GM10248 (cell line): Measurements from ENCODE around the gene IGLL5.

Experiments
- CTCF ChIA-PET: fragments of 300-600 bp; sonication (Branson Sonifier 250); formaldehyde crosslinking; extraction: SDS; loops from one replicate; lab custom pipeline; 2021; ENCODE audit warnings: antibody characterized with exemption; lab: Yijun Ruan, JAX
- POLR2A ChIA-PET: fragments of 350-650 bp; sonication (Branson Sonifier 250); formaldehyde crosslinking; extraction: SDS; loops from one replicate; lab custom pipeline; 2020; ENCODE audit warnings: antibody characterized with exemption; lab: Yijun Ruan, JAX
- DNase-seq: peaks from one replicate; pipeline ENCODE4 v3.0.0; 2012; ENCODE audit errors: extremely low spot score
- TF ChIP-seq, protein P1 (sequence below): IDR thresholded peaks from 2 replicates; pipeline ENCODE4 v1.5.1; 2012; ENCODE audit warnings: mild to moderate bottlenecking, low read depth; ENCODE audit errors: extremely low read depth, missing control alignments, control extremely low read depth

IGLL5 gene

DNA sequence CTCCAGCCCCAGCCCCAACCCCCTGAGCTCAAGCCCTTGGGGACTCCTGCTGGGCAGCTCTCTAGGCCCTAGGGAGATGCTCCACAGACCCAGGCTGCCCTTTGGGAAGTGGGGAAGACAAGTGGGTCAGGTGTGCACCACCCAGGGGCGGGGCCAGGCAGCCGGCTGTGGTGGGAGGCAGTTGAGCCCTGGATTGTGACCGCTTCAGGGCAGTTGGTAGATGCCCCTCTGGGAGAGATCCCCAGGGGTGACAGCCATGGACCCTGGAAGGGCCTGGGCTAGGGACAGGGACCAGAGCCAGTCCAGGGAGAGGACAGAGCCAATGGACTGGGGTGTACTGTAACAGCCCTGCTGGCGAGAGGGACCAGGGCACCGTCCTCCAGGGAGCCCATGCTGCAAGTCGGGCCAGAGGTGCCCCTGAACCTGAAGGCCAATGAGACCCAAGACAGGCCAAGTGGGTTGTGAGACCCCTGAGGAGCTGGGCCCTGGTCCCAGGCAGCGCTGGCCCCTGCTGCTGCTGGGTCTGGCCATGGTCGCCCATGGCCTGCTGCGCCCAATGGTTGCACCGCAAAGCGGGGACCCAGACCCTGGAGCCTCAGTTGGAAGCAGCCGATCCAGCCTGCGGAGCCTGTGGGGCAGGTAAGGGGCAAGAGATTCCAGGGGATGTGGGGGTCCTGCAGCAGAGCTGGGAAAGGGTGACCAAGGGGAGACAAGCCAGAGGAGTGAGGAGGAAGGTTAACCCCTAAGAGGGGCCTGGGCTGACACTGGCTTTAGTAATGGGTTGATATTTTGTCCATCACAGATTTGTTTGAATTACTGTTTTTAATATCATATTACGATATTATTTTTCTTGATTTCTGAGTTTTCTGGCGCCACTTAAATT is at the start of gene IGLL5:
TSS of gene IGLL5 (plus strand) at position 196 of the 883 bp plus-strand sequence. CDS start at position 434, 238 bp downstream.
- DNase-seq, result no peak
- POLR2A ChIA-PET, result no interaction called here
- TF ChIP-seq, protein P1, sequence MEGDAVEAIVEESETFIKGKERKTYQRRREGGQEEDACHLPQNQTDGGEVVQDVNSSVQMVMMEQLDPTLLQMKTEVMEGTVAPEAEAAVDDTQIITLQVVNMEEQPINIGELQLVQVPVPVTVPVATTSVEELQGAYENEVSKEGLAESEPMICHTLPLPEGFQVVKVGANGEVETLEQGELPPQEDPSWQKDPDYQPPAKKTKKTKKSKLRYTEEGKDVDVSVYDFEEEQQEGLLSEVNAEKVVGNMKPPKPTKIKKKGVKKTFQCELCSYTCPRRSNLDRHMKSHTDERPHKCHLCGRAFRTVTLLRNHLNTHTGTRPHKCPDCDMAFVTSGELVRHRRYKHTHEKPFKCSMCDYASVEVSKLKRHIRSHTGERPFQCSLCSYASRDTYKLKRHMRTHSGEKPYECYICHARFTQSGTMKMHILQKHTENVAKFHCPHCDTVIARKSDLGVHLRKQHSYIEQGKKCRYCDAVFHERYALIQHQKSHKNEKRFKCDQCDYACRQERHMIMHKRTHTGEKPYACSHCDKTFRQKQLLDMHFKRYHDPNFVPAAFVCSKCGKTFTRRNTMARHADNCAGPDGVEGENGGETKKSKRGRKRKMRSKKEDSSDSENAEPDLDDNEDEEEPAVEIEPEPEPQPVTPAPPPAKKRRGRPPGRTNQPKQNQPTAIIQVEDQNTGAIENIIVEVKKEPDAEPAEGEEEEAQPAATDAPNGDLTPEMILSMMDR, result no peak
- CTCF ChIA-PET, result interaction anchor here (1.2 to 11.1 kb wide), 6 partner anchors 11 to 117 kb away, joined by 3 to 148 read pairs (median 4); no protein-coding TSS in a partner anchor

DNA sequence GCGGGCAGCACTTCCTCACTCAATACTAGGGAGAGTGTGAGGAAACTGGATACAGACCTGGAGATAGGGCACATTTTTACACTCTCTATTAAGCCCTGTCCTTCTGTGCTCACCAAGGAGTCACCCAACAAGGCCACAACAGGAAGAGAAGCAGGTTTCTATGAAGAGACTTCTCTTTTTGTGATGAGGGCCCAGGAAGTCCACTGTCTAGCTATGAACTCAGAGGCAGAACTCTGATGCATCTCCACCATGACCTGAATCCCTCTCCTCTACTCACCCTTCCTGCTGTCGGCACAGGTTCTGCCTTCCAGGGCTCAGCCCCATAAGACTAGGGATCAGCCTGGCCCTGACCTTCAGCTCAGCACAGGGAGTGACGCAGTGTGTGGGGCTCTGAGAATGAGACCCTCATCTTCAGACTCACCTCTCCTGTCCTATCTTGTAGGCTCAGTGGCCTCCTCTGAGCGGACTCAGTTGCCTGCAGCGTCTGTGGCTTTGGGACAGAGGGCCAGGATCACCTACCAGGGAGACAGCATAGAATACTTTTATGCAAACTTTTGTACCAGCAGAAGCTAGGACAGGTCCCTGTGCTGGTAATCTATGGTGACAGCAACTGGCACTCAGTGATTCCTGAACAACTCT is 49.3 kb upstream of the IGLL5 start:
- DNase-seq, result no peak
- CTCF ChIA-PET, result interaction anchor here (1.3 to 3.0 kb wide), 5 partner anchors 10 to 117 kb away, joined by 4 to 15 read pairs (median 5); no protein-coding TSS in a partner anchor
- TF ChIP-seq, protein P1, result no peak
- POLR2A ChIA-PET, result no interaction called here

- ChIA-PET POLR2A (no interaction called here), CTCF (interaction anchor here (0.9 to 3.0 kb wide), 7 partner anchors 9 to 116 kb away, joined by 3 to 15 read pairs (median 4); no protein-coding TSS in a partner anchor)
- TF ChIP-seq, protein P1, result no peak
- DNase-seq, result no peak
Measured at GRCh38 chr22:22839570-22840314, 47.9 kb upstream of the IGLL5 start.

DNA sequence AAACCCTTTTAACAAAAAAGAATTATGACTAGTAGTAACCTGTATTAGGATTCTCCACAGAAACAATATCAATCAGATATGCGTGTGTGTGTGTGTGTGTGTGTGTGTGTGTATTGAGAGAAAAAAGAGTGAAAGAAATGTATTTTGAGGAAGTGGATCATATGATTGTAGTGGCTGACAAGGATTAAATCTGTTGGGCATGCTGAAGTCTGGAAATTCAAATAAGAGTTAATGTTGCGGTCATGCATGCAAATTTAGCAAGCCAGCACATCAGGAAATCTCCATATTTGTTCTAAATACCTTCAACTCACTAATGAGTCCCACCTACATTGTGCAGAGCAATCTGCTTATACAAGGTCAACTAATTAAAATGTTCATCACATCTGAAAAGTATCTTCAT is 46.8 kb upstream of the IGLL5 start:
- no peak for DNase-seq
- ChIA-PET POLR2A (no interaction called here), CTCF (no interaction called here)
- TF ChIP-seq, protein P1, result no peak

- DNase-seq, result no peak
- POLR2A ChIA-PET, result no interaction called here
- TF ChIP-seq, protein P1, result no peak
- CTCF ChIA-PET, result interaction anchor here (0.8 to 1.9 kb wide), 5 partner anchors 43 to 113 kb away, joined by 3 to 5 read pairs (median 4); no protein-coding TSS in a partner anchor
Measured at GRCh38 chr22:22841598-22841997, 46.0 kb upstream of the IGLL5 start.

DNA sequence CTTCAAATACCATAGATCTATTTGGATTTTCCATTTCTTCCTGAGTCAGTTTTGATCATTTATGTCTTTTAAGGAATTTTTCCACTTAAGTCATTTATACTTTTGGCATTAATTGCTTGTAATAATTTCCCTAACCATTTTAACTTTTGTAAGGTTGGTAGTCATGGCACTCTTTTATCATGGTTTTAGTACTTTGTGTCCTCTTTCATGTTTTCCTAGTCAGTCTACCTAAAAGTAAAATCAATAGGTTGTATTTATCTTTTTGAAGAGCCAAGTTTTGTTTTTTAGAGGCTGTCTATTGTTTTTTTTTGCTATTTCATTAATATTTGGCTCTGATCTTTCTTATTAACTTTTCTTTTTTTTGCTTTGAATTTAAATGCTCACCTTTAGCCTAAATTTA is 45.5 kb upstream of the IGLL5 start:
- ChIA-PET POLR2A (no interaction called here), CTCF (interaction anchor here (0.8 to 1.9 kb wide), 7 partner anchors 14 to 119 kb away, joined by 3 to 5 read pairs (median 3); no protein-coding TSS in a partner anchor)
- no peak for DNase-seq
- TF ChIP-seq, protein P1, result no peak
